NB4 (cell line): ENCODE measurements around the gene PSMC3.
A peak's percentile ranks its signal among the peaks of the same experiment; 100 is the strongest.

ENCODE experiments used
- DNase-seq: peaks from one replicate; pipeline ENCODE4 v3.0.0; 2010; ENCODE audit warnings: low read depth
- H3K4me3 ChIP-seq: one replicate; pipeline ENCODE4 v1.5.1; 2011; ENCODE audit warnings: mild to moderate bottlenecking, low read depth, low read length, moderate library complexity
- MYC ChIP-seq: IDR thresholded peaks from 2 replicates; pipeline ENCODE4 v1.6.1; 2011; ENCODE audit warnings: low read depth, low read length
- POLR2A ChIP-seq: IDR thresholded peaks from 2 replicates; pipeline ENCODE4 v1.6.1; 2011; ENCODE audit warnings: mild to moderate bottlenecking; ENCODE audit not compliant: insufficient read length; ENCODE audit errors: extremely low read depth
- TF ChIP-seq, protein P1 (sequence below): IDR thresholded peaks from 2 replicates; pipeline ENCODE4 v1.6.1; 2011; ENCODE audit warnings: low read depth, low read length
- TF ChIP-seq, protein P2 (sequence below): IDR thresholded peaks from one replicate; pipeline ENCODE4 v1.5.1; 2012; ENCODE audit warnings: low read depth, low read length

Gene PSMC3

DNA sequence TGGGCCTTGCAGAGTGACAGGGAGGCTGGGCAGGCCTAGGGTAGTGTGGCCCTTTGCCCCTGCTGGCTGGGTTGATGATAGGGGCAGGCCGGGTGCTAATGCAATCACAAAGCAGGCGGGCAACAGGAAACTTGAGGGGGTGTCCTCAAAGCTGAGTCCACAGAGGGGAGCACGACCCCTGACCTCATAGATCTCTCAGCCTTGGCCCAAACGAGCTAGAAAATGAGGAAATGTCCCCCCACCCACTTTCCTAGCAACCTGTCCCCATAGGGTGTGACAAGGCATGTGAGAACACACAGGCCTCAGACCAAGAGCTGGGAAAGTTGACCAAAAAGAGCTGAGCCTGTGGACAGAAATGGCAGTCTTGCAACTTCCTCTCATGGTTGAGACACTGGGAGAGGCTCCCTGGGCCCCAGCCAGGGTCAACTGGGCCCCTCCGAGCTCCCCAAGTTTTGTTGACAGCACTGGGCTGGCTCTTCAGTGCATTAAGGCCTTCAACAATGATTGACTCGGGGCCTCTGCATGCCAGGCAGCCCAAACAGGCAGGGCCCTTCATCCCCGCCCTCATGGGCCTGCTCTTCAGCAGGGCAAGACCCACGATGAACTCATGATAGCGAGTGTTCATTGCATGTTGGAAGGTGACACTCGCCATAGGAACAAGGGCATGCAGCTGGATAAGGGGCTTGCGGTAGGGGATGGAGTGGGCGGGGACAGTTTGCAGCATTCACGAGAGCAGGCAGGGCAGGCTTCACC, 38.1 kb downstream of the PSMC3 start:
- peak; percentile 86 for DNase-seq
- H3K4me3 ChIP-seq = no peak overlapping the region
- TF ChIP-seq, protein P1, sequence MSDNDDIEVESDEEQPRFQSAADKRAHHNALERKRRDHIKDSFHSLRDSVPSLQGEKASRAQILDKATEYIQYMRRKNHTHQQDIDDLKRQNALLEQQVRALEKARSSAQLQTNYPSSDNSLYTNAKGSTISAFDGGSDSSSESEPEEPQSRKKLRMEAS = no peak
- TF ChIP-seq MYC (no peak), POLR2A (no peak)
- TF ChIP-seq, protein P2, sequence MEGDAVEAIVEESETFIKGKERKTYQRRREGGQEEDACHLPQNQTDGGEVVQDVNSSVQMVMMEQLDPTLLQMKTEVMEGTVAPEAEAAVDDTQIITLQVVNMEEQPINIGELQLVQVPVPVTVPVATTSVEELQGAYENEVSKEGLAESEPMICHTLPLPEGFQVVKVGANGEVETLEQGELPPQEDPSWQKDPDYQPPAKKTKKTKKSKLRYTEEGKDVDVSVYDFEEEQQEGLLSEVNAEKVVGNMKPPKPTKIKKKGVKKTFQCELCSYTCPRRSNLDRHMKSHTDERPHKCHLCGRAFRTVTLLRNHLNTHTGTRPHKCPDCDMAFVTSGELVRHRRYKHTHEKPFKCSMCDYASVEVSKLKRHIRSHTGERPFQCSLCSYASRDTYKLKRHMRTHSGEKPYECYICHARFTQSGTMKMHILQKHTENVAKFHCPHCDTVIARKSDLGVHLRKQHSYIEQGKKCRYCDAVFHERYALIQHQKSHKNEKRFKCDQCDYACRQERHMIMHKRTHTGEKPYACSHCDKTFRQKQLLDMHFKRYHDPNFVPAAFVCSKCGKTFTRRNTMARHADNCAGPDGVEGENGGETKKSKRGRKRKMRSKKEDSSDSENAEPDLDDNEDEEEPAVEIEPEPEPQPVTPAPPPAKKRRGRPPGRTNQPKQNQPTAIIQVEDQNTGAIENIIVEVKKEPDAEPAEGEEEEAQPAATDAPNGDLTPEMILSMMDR = no peak

DNA sequence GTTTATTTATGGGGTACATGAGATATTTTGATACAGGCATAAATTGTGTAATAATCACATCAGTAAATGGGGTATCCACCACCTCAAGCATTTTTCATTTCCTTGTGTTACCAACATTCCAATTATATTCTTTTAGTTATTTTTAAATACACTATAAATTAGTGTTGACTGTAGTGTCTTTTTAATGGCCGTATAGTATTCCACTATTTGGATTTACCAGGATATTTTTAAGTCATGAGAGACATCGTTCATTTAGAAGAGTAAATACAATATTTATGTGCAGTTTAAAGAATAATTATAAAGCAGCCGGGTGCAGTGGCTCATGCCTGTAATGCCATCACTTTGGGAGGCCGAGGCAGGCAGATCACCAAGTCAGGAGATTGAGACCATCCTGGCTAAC, 41.7 kb downstream of the PSMC3 start:
- no peak overlapping the region for H3K4me3 ChIP-seq
- no peak for DNase-seq
- TF ChIP-seq MYC = no peak
- TF ChIP-seq POLR2A = no peak
- TF ChIP-seq, protein P1 = no peak
- TF ChIP-seq, protein P2 = no peak

DNA sequence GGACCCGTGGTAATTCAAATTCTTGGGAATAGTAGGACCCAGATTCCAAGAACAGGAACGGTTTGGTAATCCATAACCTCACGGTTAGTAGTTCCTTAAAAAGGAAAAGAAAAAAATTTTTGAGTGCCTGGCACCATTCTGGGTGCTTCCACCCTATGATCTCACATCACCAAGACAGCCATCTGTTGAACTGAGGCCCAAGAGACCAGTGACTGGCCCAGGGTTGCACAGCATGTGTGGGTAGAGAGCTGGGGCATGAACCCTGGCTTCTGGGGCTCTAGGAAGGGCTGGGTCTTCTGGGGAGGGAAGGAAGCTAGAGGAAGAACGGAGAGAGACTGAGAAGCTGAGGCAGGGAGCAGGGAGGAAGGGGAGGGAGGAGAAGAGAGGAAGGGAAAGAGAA, 43.2 kb downstream of the PSMC3 start:
- TF ChIP-seq, protein P1 = no peak
- TF ChIP-seq MYC (no peak), POLR2A (no peak)
- TF ChIP-seq, protein P2 = no peak
- no peak for DNase-seq
- H3K4me3 ChIP-seq = no peak overlapping the region

DNA sequence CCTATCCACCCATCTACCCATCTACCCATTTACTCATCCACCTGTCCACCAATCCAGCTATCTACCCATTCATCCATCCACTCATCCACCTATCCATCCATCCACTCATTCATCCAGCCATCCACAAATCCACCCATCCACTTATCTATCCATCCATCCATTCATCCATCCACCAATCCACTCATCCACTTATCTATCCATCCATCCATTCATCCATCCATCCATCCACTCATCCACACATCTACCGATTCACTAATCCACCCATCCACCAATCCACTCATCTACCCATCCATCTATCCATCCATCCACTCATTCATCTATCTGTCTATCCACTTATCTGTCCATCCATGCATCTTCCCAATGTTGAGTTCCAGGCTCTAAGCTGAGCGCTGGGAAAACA, 46.2 kb downstream of the PSMC3 start:
- H3K4me3 ChIP-seq = no peak overlapping the region
- TF ChIP-seq MYC (no peak), POLR2A (no peak)
- TF ChIP-seq, protein P2 = no peak
- TF ChIP-seq, protein P1 = no peak
- no peak for DNase-seq

DNA sequence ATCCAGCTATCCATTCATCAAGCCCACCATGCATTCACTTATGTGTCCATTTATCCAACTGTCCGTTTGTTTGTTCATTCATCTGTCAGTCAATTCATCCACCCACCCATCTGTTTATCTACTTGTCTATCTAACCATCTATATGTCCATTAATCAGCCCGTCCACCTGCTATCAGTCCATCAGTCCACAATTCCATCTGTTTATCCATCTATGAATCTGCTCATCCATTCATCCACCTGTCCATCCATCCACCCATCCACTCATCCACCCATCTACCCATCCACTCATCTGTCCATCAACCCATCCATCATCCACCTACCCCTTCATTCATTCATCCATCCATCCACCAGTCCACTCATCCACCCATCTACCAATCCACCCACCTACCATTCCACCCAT, 46.9 kb downstream of the PSMC3 start:
- no peak for TF ChIP-seq MYC
- TF ChIP-seq, protein P1 = no peak
- TF ChIP-seq, protein P2 = no peak
- no peak for TF ChIP-seq POLR2A
- no peak for DNase-seq
- peak overlapping the region; percentile 90 for H3K4me3 ChIP-seq

DNA sequence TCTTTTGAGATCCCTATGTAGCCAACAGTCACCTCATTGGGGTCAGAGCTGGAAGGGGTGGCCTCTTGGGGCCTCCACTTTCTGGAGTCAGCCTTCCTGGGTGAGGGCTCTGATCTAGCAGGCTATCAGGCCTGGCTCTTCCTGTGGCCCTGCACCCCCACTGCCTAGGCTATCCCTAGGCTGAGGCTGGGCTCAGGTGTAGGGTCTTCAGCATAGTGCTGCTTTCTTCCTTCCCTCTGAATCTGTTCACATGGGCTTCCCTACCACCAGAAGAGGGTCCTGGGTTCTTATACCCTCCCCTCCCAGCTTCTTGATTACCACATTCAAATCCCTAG, 47.4 kb downstream of the PSMC3 start:
- H3K4me3 ChIP-seq = peak overlapping the region; percentile 90
- TF ChIP-seq, protein P1 = no peak
- TF ChIP-seq POLR2A = no peak
- no peak for TF ChIP-seq MYC
- TF ChIP-seq, protein P2 = no peak
- no peak for DNase-seq
